Chondrocyte (in vitro differentiated cells): ENCODE results near the gene ZFAND3. TPM values are rescaled to one million over a fixed set of nuclear protein-coding genes. Genes with fewer than 3 reads are reported as not detected.

ENCODE experiments used
- DNase-seq: peaks from one replicate; pipeline ENCODE4 v3.0.0; 2021; ENCODE audit warnings: mixed read lengths, low spot score
- H3K27ac Mint-ChIP-seq: one replicate; pipeline ENCODE4 v1.8.0; 2021; ENCODE audit warnings: mild to moderate bottlenecking, moderate library complexity, mixed read lengths; ENCODE audit not compliant: unreplicated experiment
- H3K27me3 Mint-ChIP-seq: 2 replicates; pipeline ENCODE4 v1.8.0; 2021; ENCODE audit warnings: low read depth, mixed read lengths
- H3K36me3 Mint-ChIP-seq: 2 replicates; pipeline ENCODE4 v1.8.0; 2021; ENCODE audit warnings: low read depth, mixed read lengths
- H3K4me1 Mint-ChIP-seq: 2 replicates; pipeline ENCODE4 v1.8.0; 2021; ENCODE audit warnings: low read depth, mild to moderate bottlenecking, mixed read lengths
- H3K4me3 Mint-ChIP-seq: one replicate; pipeline ENCODE4 v1.8.0; 2021; ENCODE audit warnings: mild to moderate bottlenecking, moderate library complexity, mixed read lengths; ENCODE audit not compliant: unreplicated experiment
- H3K9me3 Mint-ChIP-seq: 2 replicates; pipeline ENCODE4 v1.8.0; 2021; ENCODE audit warnings: low read depth, mixed read lengths
- total RNA-seq: library from RNA; stranded (reverse); gene quantifications from 3 replicates; pipeline ENCODE4 v1.2.1, GENCODE V29; 2021
- TF ChIP-seq, protein P1 (sequence below): fragments of 200-600 bp; sonication (generic); IDR thresholded peaks from 2 replicates; pipeline ENCODE4 v1.5.0; 2021; ENCODE audit warnings: antibody characterized with exemption, mild to moderate bottlenecking, moderate library complexity

Gene ZFAND3
- total RNA-seq, 1 donor from 2014 or later = 98.5 TPM

DNA sequence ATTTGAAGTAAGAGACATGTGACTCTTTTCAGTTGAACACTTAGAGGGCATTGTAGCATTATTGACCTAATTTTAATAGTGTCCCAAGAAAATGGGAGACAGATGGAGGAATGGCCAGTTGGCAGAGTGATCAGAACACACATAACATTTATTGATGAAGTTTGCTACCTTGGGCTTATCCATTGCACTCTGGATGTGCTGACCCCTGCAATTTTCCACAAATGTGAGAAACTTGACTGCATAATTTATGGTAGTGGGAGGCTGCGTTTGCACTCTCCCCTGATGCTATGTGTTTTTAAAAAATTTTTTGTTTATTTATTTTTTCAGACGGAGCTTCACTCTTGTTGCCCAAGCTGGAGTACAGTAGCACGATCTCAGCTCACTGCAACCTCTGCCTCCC is 95.9 kb downstream of the ZFAND3 start:
- Mint-ChIP-seq H3K4me3 (no peak overlapping the region), H3K36me3 (peaks cover 6% of the 10 kb centered on the region), H3K27ac (no peak overlapping the region), H3K4me1 (peaks cover 41% of the 10 kb centered on the region), H3K27me3 (no peaks in the 10 kb centered on the region), H3K9me3 (peaks cover 5% of the 10 kb centered on the region)
- TF ChIP-seq, protein P1, sequence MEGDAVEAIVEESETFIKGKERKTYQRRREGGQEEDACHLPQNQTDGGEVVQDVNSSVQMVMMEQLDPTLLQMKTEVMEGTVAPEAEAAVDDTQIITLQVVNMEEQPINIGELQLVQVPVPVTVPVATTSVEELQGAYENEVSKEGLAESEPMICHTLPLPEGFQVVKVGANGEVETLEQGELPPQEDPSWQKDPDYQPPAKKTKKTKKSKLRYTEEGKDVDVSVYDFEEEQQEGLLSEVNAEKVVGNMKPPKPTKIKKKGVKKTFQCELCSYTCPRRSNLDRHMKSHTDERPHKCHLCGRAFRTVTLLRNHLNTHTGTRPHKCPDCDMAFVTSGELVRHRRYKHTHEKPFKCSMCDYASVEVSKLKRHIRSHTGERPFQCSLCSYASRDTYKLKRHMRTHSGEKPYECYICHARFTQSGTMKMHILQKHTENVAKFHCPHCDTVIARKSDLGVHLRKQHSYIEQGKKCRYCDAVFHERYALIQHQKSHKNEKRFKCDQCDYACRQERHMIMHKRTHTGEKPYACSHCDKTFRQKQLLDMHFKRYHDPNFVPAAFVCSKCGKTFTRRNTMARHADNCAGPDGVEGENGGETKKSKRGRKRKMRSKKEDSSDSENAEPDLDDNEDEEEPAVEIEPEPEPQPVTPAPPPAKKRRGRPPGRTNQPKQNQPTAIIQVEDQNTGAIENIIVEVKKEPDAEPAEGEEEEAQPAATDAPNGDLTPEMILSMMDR = no peak
- DNase-seq = no peak

DNA sequence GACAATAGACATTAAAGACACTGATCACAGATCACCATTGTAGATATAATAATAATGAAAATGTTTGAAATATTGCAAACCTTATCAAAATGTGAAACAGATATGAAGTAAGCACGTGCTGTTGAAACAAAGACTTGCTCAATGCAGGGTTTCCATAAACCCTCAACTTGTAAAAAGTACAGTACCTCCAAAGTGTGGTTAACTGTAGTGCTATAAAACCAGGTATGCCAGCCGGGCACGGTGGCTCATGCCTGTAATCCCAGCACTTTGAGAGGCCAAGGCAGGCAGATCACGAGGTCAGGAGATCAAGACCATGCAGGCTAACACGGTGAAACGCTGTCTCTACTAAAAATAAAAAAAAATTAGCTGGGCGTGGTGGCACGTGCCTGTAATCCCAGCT is 96.6 kb downstream of the ZFAND3 start:
- Mint-ChIP-seq H3K27me3 (no peaks in the 10 kb centered on the region), H3K27ac (no peak overlapping the region), H3K4me3 (no peak overlapping the region), H3K4me1 (peaks cover 42% of the 10 kb centered on the region), H3K36me3 (peaks cover 6% of the 10 kb centered on the region), H3K9me3 (peaks cover 3% of the 10 kb centered on the region)
- no peak for DNase-seq
- TF ChIP-seq, protein P1 = no peak

DNA sequence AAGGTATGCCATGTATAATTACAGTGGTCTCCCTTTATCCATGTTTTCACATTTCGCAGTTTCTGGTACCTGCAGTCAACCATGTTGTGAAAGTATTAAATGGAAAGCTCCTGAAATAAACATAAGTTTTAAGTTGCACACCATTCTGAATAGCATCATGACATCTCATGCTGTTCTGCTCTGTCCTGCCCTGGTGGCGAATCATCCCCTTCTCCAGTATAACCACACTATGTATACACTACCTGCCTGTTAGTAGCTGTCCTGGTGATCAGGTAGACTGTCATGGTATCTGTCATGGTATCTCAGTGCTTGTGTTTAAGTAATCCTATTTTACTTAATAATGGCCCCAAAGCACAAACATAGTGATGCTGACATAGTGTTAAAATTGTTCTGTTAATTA is 97.1 kb downstream of the ZFAND3 start:
- TF ChIP-seq, protein P1 = no peak
- H3K27ac Mint-ChIP-seq = peak overlapping the region; percentile 36
- no peaks in the 10 kb centered on the region for H3K9me3 Mint-ChIP-seq
- H3K4me1 Mint-ChIP-seq = peaks cover 42% of the 10 kb centered on the region
- H3K4me3 Mint-ChIP-seq = no peak overlapping the region
- H3K36me3 Mint-ChIP-seq = peaks cover 6% of the 10 kb centered on the region
- no peaks in the 10 kb centered on the region for H3K27me3 Mint-ChIP-seq
- DNase-seq = no peak

DNA sequence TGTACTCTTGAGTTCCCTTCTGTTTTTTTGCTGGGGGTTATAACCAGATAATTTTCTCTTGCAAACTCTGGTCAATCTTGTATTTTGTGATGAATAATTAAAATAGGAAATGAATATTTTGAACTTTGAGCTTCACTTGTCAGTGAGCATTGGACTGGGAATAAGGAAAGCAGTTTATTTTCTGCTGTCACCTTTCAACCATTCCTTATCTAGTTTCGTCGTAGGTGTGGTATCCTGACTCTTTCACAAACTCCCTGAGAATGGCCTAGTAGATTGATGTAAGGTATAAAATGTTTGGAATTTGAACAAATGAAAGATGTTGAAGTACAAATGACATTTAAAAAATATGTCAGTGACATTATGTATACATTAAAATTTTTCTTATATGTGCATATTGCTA is 98.0 kb downstream of the ZFAND3 start:
- H3K4me1 Mint-ChIP-seq = peaks cover 42% of the 10 kb centered on the region
- H3K9me3 Mint-ChIP-seq = no peaks in the 10 kb centered on the region
- H3K4me3 Mint-ChIP-seq = no peak overlapping the region
- H3K27ac Mint-ChIP-seq = no peak overlapping the region
- H3K27me3 Mint-ChIP-seq = no peaks in the 10 kb centered on the region
- TF ChIP-seq, protein P1 = no peak
- peaks cover 6% of the 10 kb centered on the region for H3K36me3 Mint-ChIP-seq
- DNase-seq = no peak

DNA sequence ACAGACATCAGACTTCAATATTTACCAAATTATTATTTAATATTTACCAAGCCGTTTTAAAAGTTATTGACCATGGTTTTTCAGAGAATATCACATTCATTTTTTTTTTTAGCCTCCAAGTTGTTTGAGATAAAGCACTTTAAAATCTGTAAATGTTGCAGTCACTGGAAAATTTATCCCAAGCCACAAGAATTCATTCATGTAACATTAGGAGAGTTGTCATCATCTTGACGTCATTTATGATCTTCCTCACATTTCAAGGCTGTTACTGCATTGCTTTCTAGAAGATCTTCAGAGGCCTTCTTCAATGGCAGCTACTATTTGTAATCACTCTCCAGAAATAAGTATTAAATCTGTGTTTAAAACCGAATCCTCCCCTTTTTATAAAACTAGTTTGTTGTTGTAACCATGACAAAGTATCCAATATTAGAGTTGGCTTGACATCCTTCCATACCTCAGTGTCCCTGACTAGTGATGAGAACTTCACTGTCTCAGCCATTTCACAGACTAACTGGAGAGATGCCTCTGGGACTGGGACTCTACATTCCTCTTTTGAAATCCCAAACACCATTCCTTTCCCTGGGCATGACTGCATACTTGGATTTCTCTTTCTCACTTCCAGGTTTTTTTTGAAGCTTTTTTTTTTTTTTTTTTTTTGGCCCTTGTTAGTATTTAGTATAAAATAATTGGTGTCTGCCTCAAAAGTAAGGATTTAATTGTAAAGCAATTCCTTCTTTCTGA is 100.1 kb downstream of the ZFAND3 start:
- TF ChIP-seq, protein P1 = no peak
- Mint-ChIP-seq H3K4me3 (no peak overlapping the region), H3K27ac (peak overlapping the region; percentile 62), H3K4me1 (peaks cover 37% of the 10 kb centered on the region), H3K27me3 (no peaks in the 10 kb centered on the region), H3K36me3 (peaks cover 6% of the 10 kb centered on the region), H3K9me3 (no peaks in the 10 kb centered on the region)
- no peak for DNase-seq
